NCI-H1930 (cell line): ENCODE results near the gene CCDC93.
"Not testable (repeated sequence)": the region's sequence is repeated elsewhere in the genome, so short reads cannot be mapped to it uniquely, and the experiment has no call there.

Source experiments
- DNase-seq, 2 experiments: peaks; one replicate each; lab custom pipeline; 2025; lab: John Stamatoyannopoulos, UW

Gene CCDC93

GRCh38 chr2:117956036-117956796 is 57.7 kb downstream of the CCDC93 start:
- DNase-seq, result no peak

GRCh38 chr2:117953231-117953630 is 60.6 kb downstream of the CCDC93 start:
- no peak for DNase-seq

GRCh38 chr2:117952701-117953100 is 61.2 kb downstream of the CCDC93 start:
- no peak for DNase-seq

GRCh38 chr2:117952228-117952627 is 61.6 kb downstream of the CCDC93 start:
- DNase-seq, result no peak

GRCh38 chr2:117949806-117950205 is 64.1 kb downstream of the CCDC93 start:
- DNase-seq, result no peak

- no peak for DNase-seq
Measured at GRCh38 chr2:117948615-117949014, 65.3 kb downstream of the CCDC93 start.

GRCh38 chr2:117945296-117945695 is 68.6 kb downstream of the CCDC93 start:
- DNase-seq, result no peak

- no peak for DNase-seq
Measured at GRCh38 chr2:117944816-117945215, 69.1 kb downstream of the CCDC93 start.

GRCh38 chr2:117943013-117943672 is 70.7 kb downstream of the CCDC93 start:
- no peak for DNase-seq

- DNase-seq, result no peak
Measured at GRCh38 chr2:117942551-117942950, 71.3 kb downstream of the CCDC93 start.

GRCh38 chr2:117941693-117942092 is 72.2 kb downstream of the CCDC93 start:
- no peak for DNase-seq

GRCh38 chr2:117940436-117940835 is 73.4 kb downstream of the CCDC93 start:
- no peak for DNase-seq

- no peak for DNase-seq
Measured at GRCh38 chr2:117938611-117939010, 75.3 kb downstream of the CCDC93 start.

GRCh38 chr2:117936871-117937428 is 76.9 kb downstream of the CCDC93 start:
- no peak for DNase-seq

- no peak for DNase-seq
Measured at GRCh38 chr2:117935954-117936353, 77.9 kb downstream of the CCDC93 start.

GRCh38 chr2:117935456-117935855 is 78.4 kb downstream of the CCDC93 start:
- DNase-seq, result no peak

- DNase-seq, result no peak
Measured at GRCh38 chr2:117933884-117934354, 80.0 kb downstream of the CCDC93 start.

- DNase-seq, result no peak
Measured at GRCh38 chr2:117931978-117932377, 81.9 kb downstream of the CCDC93 start.

- DNase-seq, result no peak
Measured at GRCh38 chr2:117931266-117931665, 82.6 kb downstream of the CCDC93 start.

GRCh38 chr2:117930775-117931174 is 83.1 kb downstream of the CCDC93 start:
- no peak for DNase-seq

- not testable (repeated sequence) for DNase-seq
Measured at GRCh38 chr2:117923471-117923870, 90.4 kb downstream of the CCDC93 start.

- no peak for DNase-seq
Measured at GRCh38 chr2:117921520-117921919, 92.3 kb downstream of the CCDC93 start.

- no peak for DNase-seq
Measured at GRCh38 chr2:117918608-117919007, 95.3 kb downstream of the CCDC93 start.
